Psoas muscle (tissue), 8 donors: Measurements from ENCODE around the gene PARVA. TPM values are rescaled to one million over a fixed set of nuclear protein-coding genes. Genes with fewer than 3 reads are reported as not detected.

Experiments used
- ATAC-seq, 4 donors: fragments of 200-7000 bp; cut with Tn5 transposase; one replicate each; pipeline ENCODE4 v1.9.1; 2020; ENCODE audit warnings: moderate library complexity in 3 of 4, mild to moderate bottlenecking in 2 of 4
- DNase-seq, 2 donors: peaks; one replicate each; pipeline ENCODE4 v3.0.0-alpha.2; 2020
- H3K27ac ChIP-seq: fragments of 200-600 bp; one replicate; pipeline ENCODE4 v1.8.0; 2022
- H3K27me3 ChIP-seq, 3 donors: fragments of 200-600 bp in 1 of 3; one replicate each; pipeline versions ENCODE4 v1.6.1 to v1.8.0; 2013 to 2022; ENCODE audit warnings: low read length in 2 of 3, mild to moderate bottlenecking in 2 of 3, moderate library complexity in 1 of 3; ENCODE audit not compliant: insufficient read depth in 3 of 3
- H3K36me3 ChIP-seq, 2 donors: fragments of 200-600 bp in 1 of 2; one replicate each; pipeline versions ENCODE4 v1.6.1 to v1.8.0; 2013 to 2022; ENCODE audit warnings: low read depth in 1 of 2, mild to moderate bottlenecking in 1 of 2, moderate library complexity in 1 of 2; ENCODE audit not compliant: insufficient read depth in 1 of 2
- H3K4me1 ChIP-seq: fragments of 200-600 bp; one replicate; pipeline ENCODE4 v1.8.0; 2022
- H3K4me3 ChIP-seq: fragments of 200-600 bp; one replicate; pipeline ENCODE4 v1.8.0; 2022; ENCODE audit warnings: mild to moderate bottlenecking
- H3K9me3 ChIP-seq: fragments of 200-600 bp; one replicate; pipeline ENCODE4 v1.8.0; 2022
- WGBS, 3 donors: extraction: QIAGEN DNeasy Blood & Tissue Kit; methylation state at CpG; one replicate each; pipeline versions ENCODE4 v1.1.6 to v1.1.7; 2013; 5-methylcytosine and 5-hydroxymethylcytosine counted together
- intact Hi-C, 2 donors: fragments of 100-400 bp; cut with DNase I; formaldehyde crosslinking; loops; one replicate each; pipeline versions ENCODE4 v1.11.0 to v1.14.2; 2022
- polyA plus RNA-seq, 3 donors: library from polyadenylated mRNA; stranded (reverse); fragments of 200-250 nt; gene quantifications; one replicate each; pipeline ENCODE4 v1.2.3, GENCODE V29; 2013
- total RNA-seq, 4 donors: library from RNA; stranded (reverse); fragmentation: NEBNext Ultra II Directional in 2 of 4; extraction: Animal tissue kit (Norgen Biotek cat#: 25700) in 2 of 4; gene quantifications; one replicate each; pipeline versions ENCODE4 v1.2.1 to v1.2.4, GENCODE V29; 2021 to 2023
- TF ChIP-seq, protein P1 (sequence below): fragments of 200-600 bp; IDR thresholded peaks from one replicate; pipeline ENCODE4 v1.8.0; 2022; ENCODE audit warnings: antibody characterized with exemption
- donor health status: healthy with polysubstance abuse.
- donor health status: DM: no; HTN: no; CAD: no; lungs with moderate emphysema.
- donor health status: Bipolar disorder and iron deficiency.
- donor health status: healthy.
- donor health status: DM: yes; HTN: yes; CAD: no.
- donor health status: DM: no; HTN: no; CAD: no.
- donor health status: DM: no; HTN: no; CAD: no.
- donor health status: DM: yes; HTN: yes; CAD: no.

PARVA gene
- total and polyA plus RNA-seq, 7 donors: 4.4 to 22.7 (median 8.5) TPM

DNA sequence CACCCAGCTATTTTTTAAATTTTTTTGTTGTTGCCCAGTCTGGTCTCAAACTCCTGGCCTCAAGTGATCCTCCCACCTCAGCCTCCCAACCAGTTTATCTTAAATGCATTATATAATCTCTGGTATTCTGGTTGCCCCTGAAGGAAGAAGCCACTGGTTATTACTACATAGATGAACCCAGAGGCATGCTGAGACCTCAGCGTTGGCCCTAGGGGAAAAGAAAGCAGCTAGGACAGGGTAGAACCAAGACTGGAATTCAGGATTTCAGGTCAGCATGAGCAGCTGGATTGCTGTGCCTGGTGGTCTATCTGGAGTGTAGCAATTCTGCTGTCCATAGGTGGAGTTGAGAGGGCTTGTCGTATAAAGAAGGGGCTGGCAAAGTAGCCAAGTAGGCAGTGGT, 67.2 kb downstream of the PARVA start:
- H3K27ac ChIP-seq: no peak overlapping the region
- WGBS, 3 donors: 59 to 63% (median 62%) methylated on average over 2 of the region's 2 CpGs
- TF ChIP-seq, protein P1, sequence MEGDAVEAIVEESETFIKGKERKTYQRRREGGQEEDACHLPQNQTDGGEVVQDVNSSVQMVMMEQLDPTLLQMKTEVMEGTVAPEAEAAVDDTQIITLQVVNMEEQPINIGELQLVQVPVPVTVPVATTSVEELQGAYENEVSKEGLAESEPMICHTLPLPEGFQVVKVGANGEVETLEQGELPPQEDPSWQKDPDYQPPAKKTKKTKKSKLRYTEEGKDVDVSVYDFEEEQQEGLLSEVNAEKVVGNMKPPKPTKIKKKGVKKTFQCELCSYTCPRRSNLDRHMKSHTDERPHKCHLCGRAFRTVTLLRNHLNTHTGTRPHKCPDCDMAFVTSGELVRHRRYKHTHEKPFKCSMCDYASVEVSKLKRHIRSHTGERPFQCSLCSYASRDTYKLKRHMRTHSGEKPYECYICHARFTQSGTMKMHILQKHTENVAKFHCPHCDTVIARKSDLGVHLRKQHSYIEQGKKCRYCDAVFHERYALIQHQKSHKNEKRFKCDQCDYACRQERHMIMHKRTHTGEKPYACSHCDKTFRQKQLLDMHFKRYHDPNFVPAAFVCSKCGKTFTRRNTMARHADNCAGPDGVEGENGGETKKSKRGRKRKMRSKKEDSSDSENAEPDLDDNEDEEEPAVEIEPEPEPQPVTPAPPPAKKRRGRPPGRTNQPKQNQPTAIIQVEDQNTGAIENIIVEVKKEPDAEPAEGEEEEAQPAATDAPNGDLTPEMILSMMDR: no peak
- ATAC-seq (no peak), DNase-seq (no peak)
- H3K4me3 ChIP-seq: no peak overlapping the region
- H3K27me3 ChIP-seq: no peaks in the 10 kb centered on the region
- H3K4me1 ChIP-seq: no peaks in the 10 kb centered on the region
- peaks cover 6% of the 10 kb centered on the region for H3K9me3 ChIP-seq
- intact Hi-C loops: no loop called here
- H3K36me3 ChIP-seq: no peaks in the 10 kb centered on the region

DNA sequence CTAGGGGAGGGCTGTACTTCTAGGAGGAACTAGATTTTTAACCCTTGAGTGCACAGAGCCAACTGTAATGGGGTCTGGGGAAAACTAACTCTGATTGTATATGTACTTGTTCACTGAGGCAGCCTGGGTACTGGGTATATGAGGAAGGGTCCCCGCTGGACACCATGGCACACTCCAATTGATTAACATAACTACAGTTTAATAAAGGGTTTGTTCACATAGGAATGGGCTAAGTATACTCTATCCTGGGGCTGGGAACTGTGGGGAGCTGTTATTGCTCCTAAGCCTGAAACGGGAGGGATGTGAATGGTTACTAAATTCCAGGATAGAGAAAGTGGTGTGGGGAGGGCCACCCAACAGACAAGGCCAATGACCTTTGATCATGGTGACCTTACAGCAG, 67.6 kb downstream of the PARVA start:
- WGBS, 3 donors: 94 to 98% (median 94%) methylated on average over 2 of the region's 2 CpGs
- no peak for DNase-seq
- Histone ChIP-seq H3K4me1 (no peaks in the 10 kb centered on the region), H3K9me3 (peaks cover 6% of the 10 kb centered on the region), H3K36me3 (no peaks in the 10 kb centered on the region), H3K27me3 (no peaks in the 10 kb centered on the region), H3K4me3 (no peak overlapping the region), H3K27ac (no peak overlapping the region)
- no peak for ATAC-seq
- intact Hi-C loops: no loop called here
- TF ChIP-seq, protein P1: no peak

DNA sequence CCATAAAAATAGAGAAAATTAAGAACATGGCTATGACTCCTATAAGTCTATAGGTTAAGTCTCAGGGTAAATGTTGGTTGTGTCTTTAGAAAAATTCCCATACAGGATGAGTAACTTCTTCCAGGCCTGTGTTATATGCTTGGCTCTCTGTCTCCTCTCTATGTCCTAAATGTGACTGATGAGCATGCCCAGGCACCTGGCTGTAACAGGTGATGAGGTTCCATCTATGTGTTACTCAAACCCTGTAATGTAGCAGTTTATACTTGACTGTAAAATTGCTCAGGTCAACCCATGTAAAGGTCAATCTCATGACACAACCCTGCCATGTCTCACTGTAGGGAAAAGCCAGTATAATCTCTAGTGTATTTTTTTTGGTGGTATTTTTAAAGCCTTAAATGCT, 69.5 kb downstream of the PARVA start:
- no peak for ATAC-seq
- intact Hi-C loops: no loop called here
- TF ChIP-seq, protein P1: no peak
- Histone ChIP-seq H3K4me3 (no peak overlapping the region), H3K27me3 (no peaks in the 10 kb centered on the region), H3K4me1 (no peaks in the 10 kb centered on the region), H3K9me3 (no peaks in the 10 kb centered on the region), H3K27ac (no peak overlapping the region), H3K36me3 (no peaks in the 10 kb centered on the region)
- DNase-seq: no peak

DNA sequence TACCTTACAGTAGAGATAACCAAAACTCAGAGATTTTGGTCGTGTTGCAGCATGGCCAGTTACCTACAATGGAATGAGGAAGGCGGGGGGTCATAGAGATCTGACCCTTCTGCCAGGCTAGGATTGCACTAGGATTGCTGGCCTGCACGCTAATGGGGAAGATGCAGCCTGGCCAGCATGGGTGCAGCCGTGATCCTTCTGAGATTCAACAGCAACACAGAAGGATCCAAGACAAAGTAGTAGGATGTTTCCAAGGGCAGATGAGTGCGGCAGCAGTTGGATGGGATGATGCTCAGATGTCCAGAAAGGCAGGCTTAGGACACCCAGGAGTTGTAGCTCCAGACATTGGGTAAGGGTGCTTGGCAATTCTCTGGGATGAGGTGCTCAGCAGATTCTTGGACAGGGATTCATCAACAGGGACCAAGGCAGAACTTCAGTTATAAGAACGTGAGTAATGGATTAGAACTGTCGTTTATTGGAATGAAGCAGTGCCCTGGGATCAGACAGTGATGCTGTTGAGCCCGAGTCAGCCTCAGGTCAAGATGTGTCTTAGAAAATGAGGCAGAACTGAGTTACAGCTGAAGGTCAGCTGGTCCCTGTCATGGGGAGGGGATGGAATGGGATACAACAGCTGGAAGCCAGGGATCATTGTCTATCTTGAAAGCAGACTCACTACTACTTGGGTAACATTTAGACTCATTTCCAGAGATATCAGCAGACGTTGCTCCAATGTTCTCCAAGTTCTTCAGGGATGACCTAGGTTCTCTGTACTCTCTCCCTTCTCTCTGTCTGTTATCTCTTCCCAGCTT, 71.0 kb downstream of the PARVA start:
- Histone ChIP-seq H3K4me1 (no peaks in the 10 kb centered on the region), H3K9me3 (no peaks in the 10 kb centered on the region), H3K27ac (no peak overlapping the region), H3K4me3 (no peak overlapping the region), H3K27me3 (no peaks in the 10 kb centered on the region), H3K36me3 (no peaks in the 10 kb centered on the region)
- intact Hi-C loops: no loop called here
- TF ChIP-seq, protein P1: no peak
- WGBS, 3 donors: 58 to 73% (median 60%) methylated on average over 9 of the region's 9 CpGs
- ATAC-seq (peak in 2 of 4 donors; percentile 23), DNase-seq (no peak)
